Endothelial cell of umbilical vein (primary cell): ENCODE results near the gene MGST2. TPM values are rescaled to one million over a fixed set of nuclear protein-coding genes. Genes with fewer than 3 reads are reported as not detected.

Experiments used
- BruUV-seq: library from RNA; stranded (reverse); fragments of 400-500 nt; replicated peaks from 2 replicates; lab custom pipeline; 2021; lab: Mats Ljungman, UMichigan
- CTCF ChIA-PET: fragments of 300-600, 350-600 bp; sonication (Branson Sonifier 250); formaldehyde crosslinking; loops from one replicate; lab custom pipeline; 2021; ENCODE audit warnings: antibody characterized with exemption, inconsistent platforms; lab: Charles Lee
- POLR2A ChIA-PET: fragments of 300-600, 350-600 bp; sonication (Branson Sonifier 250); formaldehyde crosslinking; loops from one replicate; lab custom pipeline; 2021; ENCODE audit warnings: antibody characterized with exemption, inconsistent platforms; lab: Charles Lee
- DNase-seq: peaks from one replicate; pipeline ENCODE4 v3.0.0-alpha.2; 2011; ENCODE audit warnings: low read depth, low spot score
- FAIRE-seq: peaks from 2 replicates; lab custom pipeline; 2011; peaks lifted over from hg19 to GRCh38; lab: Jason Lieb, UNC
- H2AFZ ChIP-seq: 2 replicates; pipeline ENCODE4 v1.6.0; 2012; ENCODE audit warnings: low read depth, low read length, control low read depth, inconsistent platforms
- H3K27ac ChIP-seq: 2 replicates; pipeline ENCODE4 v1.5.1; 2011; ENCODE audit warnings: low read depth, mild to moderate bottlenecking, control low read depth, low read length, moderate library complexity; ENCODE audit not compliant: insufficient read depth
- H3K27me3 ChIP-seq, 2 experiments: 2 replicates each; pipeline versions ENCODE4 v1.6.0 to v1.6.1; 2011; ENCODE audit warnings: low read length in 2 of 2, mixed read lengths in 1 of 2; ENCODE audit not compliant: control insufficient read depth in 2 of 2, insufficient read depth in 2 of 2
- H3K36me3 ChIP-seq, 2 experiments: 2 replicates in 1 of 2; 3 replicates in 1 of 2; pipeline ENCODE4 v1.5.1; 2011; ENCODE audit warnings: low read length in 2 of 2, mild to moderate bottlenecking in 1 of 2, moderate library complexity in 1 of 2; ENCODE audit not compliant: control insufficient read depth in 2 of 2, insufficient read depth in 2 of 2; ENCODE audit errors: extremely low read depth in 1 of 2
- H3K4me1 ChIP-seq: 3 replicates; pipeline ENCODE4 v1.5.1; 2011; ENCODE audit warnings: mild to moderate bottlenecking, low read length; ENCODE audit not compliant: control insufficient read depth, insufficient read depth; ENCODE audit errors: extremely low read depth
- H3K4me2 ChIP-seq: 2 replicates; pipeline ENCODE4 v1.6.1; 2011; ENCODE audit warnings: low read length, control low read depth, mixed read lengths; ENCODE audit not compliant: insufficient read depth
- H3K4me3 ChIP-seq, 3 experiments: fragments of 200-600 bp in 1 of 3; sonication (generic), shearing (Covaris generic) in 1 of 3; replicated peaks in 1 of 3; 2 replicates each; pipeline ENCODE4 v1.5.1; 2011 to 2016; ENCODE audit warnings: control low read depth in 3 of 3, low read length in 3 of 3, mild to moderate bottlenecking in 2 of 3, inconsistent platforms in 1 of 3, low read depth in 1 of 3, moderate library complexity in 1 of 3; ENCODE audit not compliant: insufficient read depth in 1 of 3
- H3K79me2 ChIP-seq: 2 replicates; pipeline ENCODE4 v1.6.0; 2012; ENCODE audit warnings: low read length, inconsistent platforms; ENCODE audit not compliant: control insufficient read depth, insufficient read depth
- H3K9ac ChIP-seq: replicated peaks from 2 replicates; pipeline ENCODE3; 2011; ENCODE audit warnings: low read length, control low read depth; ENCODE audit not compliant: insufficient read depth; ENCODE audit errors: extremely low read depth
- H3K9me1 ChIP-seq: replicated peaks from 3 replicates; pipeline ENCODE4 v1.6.0; 2011; ENCODE audit warnings: mild to moderate bottlenecking, low read length; ENCODE audit not compliant: control insufficient read depth, insufficient read depth; ENCODE audit errors: extremely low read depth
- H3K9me3 ChIP-seq: replicated peaks from 2 replicates; pipeline ENCODE4 v1.5.1; 2012; ENCODE audit warnings: low read length, inconsistent platforms; ENCODE audit not compliant: control insufficient read depth, insufficient read depth
- H4K20me1 ChIP-seq: replicated peaks from 2 replicates; pipeline ENCODE3; 2011; ENCODE audit warnings: mild to moderate bottlenecking, low read length; ENCODE audit not compliant: control insufficient read depth, insufficient read depth; ENCODE audit errors: extremely low read depth
- CTCF ChIP-seq, 2 donors: IDR thresholded peaks; 1 replicate in 1 of 2; 2 replicates in 1 of 2; pipeline ENCODE4 v1.5.1; 2011; ENCODE audit warnings: low read length in 2 of 2, mild to moderate bottlenecking in 2 of 2, moderate library complexity in 2 of 2, control low read depth in 1 of 2, inconsistent platforms in 1 of 2, low read depth in 1 of 2; ENCODE audit not compliant: insufficient read depth in 1 of 2; ENCODE audit errors: extremely low read depth in 1 of 2
- EZH2 ChIP-seq: IDR thresholded peaks from 2 replicates; pipeline ENCODE4 v1.6.1; 2012; ENCODE audit warnings: borderline replicate concordance, low read depth, mild to moderate bottlenecking, moderate library complexity, low read length, inconsistent platforms; ENCODE audit not compliant: severe bottlenecking
- FOS ChIP-seq: IDR thresholded peaks from 2 replicates; pipeline ENCODE4 v1.6.1; 2011; ENCODE audit warnings: mild to moderate bottlenecking, low read length, moderate library complexity, borderline replicate concordance; ENCODE audit not compliant: insufficient read depth
- GATA2 ChIP-seq: IDR thresholded peaks from 2 replicates; pipeline ENCODE4 v1.7.0; 2011; ENCODE audit warnings: low read depth, mild to moderate bottlenecking, moderate library complexity, mixed read lengths, low read length; ENCODE audit not compliant: insufficient read length, insufficient read depth
- JUN ChIP-seq: IDR thresholded peaks from 2 replicates; pipeline ENCODE4 v1.6.1; 2011; ENCODE audit warnings: borderline replicate concordance, low read depth; ENCODE audit not compliant: insufficient read length, insufficient read depth
- MAX ChIP-seq: IDR thresholded peaks from 2 replicates; pipeline ENCODE4 v1.6.1; 2011; ENCODE audit not compliant: insufficient read depth, insufficient read length
- MYC ChIP-seq: IDR thresholded peaks from one replicate; pipeline ENCODE4 v1.6.1; 2011; ENCODE audit warnings: mild to moderate bottlenecking, low read depth, low read length
- POLR2AphosphoS5 ChIP-seq: IDR thresholded peaks from 2 replicates; pipeline ENCODE4 v1.6.1; 2012; ENCODE audit warnings: low read depth, mild to moderate bottlenecking, control low read depth, low read length, moderate library complexity; ENCODE audit not compliant: insufficient read depth
- dilution Hi-C: fragments of 300-500 bp; cut with MboI; formaldehyde crosslinking; loops from one replicate; pipeline ENCODE4 v1.15.0; 2019; ENCODE audit warnings: low sequenced_read_pairs; ENCODE audit not compliant: extremely low pct_ligation_motif_present
- intact Hi-C: fragments of 100-400 bp; cut with micrococcal nuclease; formaldehyde crosslinking; loops from one replicate; pipeline ENCODE4 v1.10.0; 2022
- polyA plus RNA-seq, 4 experiments: library from polyadenylated mRNA; depleted of rRNA in 3 of 4; stranded (reverse) in 3 of 4; unstranded in 1 of 4; fragments of >200 nt; gene quantifications; 2 replicates each; pipeline versions ENCODE4 v1.2.1 to v1.2.3, GENCODE V29; 2011 to 2012; ENCODE audit warnings: missing spikeins in 1 of 4
- total RNA-seq: library from RNA; stranded (reverse); gene quantifications from 2 replicates; pipeline ENCODE4 v1.2.3, GENCODE V29; 2021

The MGST2 gene
- total and polyA plus RNA-seq, 2 donors (not counting 3 experiments of a cell fraction or from before 2014, with no cell fraction given), result 64.3 to 78.9 TPM

GRCh38 chr4:139732991-139733570, 67.5 kb downstream of the MGST2 start:
- dilution Hi-C loops, result no loop called here
- no TSS peak for BruUV-seq

DNA sequence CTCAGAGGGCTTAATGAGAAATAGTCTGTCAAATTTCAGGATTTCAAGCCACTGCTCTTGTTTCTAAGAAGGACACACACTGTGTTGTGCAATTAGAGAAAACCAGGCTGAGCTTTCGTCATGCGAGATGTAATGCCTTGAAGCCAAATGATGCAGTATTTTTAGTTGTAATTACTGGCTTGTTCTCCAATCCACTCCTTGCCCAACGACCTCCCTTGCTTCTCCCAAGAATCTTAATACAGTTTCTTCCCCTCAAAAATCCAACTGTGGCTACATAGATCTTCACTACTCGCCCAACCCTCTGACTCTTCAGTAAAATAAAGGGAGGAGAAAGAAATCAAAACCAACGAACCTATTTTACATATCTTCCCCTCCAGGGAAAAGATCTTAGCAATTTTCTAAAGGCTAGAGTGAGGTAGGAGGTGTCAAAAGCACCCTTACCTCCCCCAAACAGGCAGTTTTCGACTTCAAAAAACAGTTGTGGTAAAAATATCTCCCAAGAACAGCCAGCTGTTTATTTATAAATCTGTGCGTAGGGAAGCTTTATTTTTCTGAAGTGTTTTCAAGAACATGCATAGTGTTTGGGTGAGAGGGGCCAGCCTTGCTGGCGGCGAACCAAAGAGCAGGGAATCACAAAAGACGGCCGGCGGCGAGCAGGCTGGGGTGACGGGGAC, 68.7 kb downstream of the MGST2 start:
- intact Hi-C loops, result loop anchor here (1.0 to 10.0 kb wide), 4 partner anchors 82 to 880 kb away; no protein-coding TSS in a partner anchor

More at GRCh38 chr4:139732991-139733570, 67.5 kb downstream of the MGST2 start:
- Histone ChIP-seq H3K27me3 (no peaks in the 10 kb centered on the region), H3K9ac (no peak overlapping the region), H4K20me1 (no peaks in the 10 kb centered on the region), H3K27ac (no peak overlapping the region), H3K4me2 (no peak overlapping the region), H3K4me1 (peaks cover 16% of the 10 kb centered on the region), H3K4me3 (no peak overlapping the region), H3K79me2 (no peaks in the 10 kb centered on the region), H3K36me3 (peaks cover 0 to under 1% of the 10 kb centered on the region in 2 experiments), H3K9me3 (no peaks in the 10 kb centered on the region), H3K9me1 (no peaks in the 10 kb centered on the region), H2AFZ (no peak overlapping the region)
- intact Hi-C loops, result loop anchor here (10.0 kb wide), 1 partner anchor 882 kb away; no protein-coding TSS in a partner anchor
- ChIA-PET POLR2A (no interaction called here), CTCF (interaction anchor here (1.0 to 3.4 kb wide), 10 partner anchors 76 to 627 kb away, joined by 3 to 46 read pairs (median 4); partner anchors contain the start of gene MAML3)
- DNase-seq (no peak), FAIRE-seq (no peak)
- TF ChIP-seq MYC, result no peak
- no peak for TF ChIP-seq FOS
- TF ChIP-seq MAX, result no peak
- TF ChIP-seq POLR2AphosphoS5, result no peak
- TF ChIP-seq EZH2, result no peak
- no peak for TF ChIP-seq JUN

More for the DNA sequence above, 68.7 kb downstream of the MGST2 start:
- H3K9me3 ChIP-seq, result no peaks in the 10 kb centered on the region
- no peak for TF ChIP-seq GATA2
- no peak for TF ChIP-seq CTCF (IDR thresholded peaks at IDR 0.05; ENCODE audit: extremely low read depth in 1 of 2, insufficient read depth in 1 of 2, low read depth in 1 of 2, low read length in 2 of 2)
- no peak for TF ChIP-seq MAX
- no peak for TF ChIP-seq POLR2AphosphoS5
- TF ChIP-seq FOS, result no peak
- H3K4me1 ChIP-seq, result peaks cover 16% of the 10 kb centered on the region
- H3K4me2 ChIP-seq, result peak overlapping the region; percentile 40
- ChIA-PET CTCF (interaction anchor here (0.6 to 3.5 kb wide), 46 partner anchors 10 to 875 kb away, joined by 3 to 46 read pairs (median 4); partner anchors contain the start of gene MAML3), POLR2A (no interaction called here)
- H3K9ac ChIP-seq, result peak overlapping the region; percentile 61
- no peaks in the 10 kb centered on the region for H4K20me1 ChIP-seq
- dilution Hi-C loops, result no loop called here
- H3K27me3 ChIP-seq, result no peaks in the 10 kb centered on the region
- no peaks in the 10 kb centered on the region for H3K36me3 ChIP-seq
- H3K4me3 ChIP-seq, result peak overlapping the region in 2 of 3 experiments; percentile 18 to 34
- H3K9me1 ChIP-seq, result no peaks in the 10 kb centered on the region
- H3K79me2 ChIP-seq, result no peaks in the 10 kb centered on the region
- no TSS peak for BruUV-seq
- H3K27ac ChIP-seq, result peak overlapping the region; percentile 14
- FAIRE-seq, result no peak
- DNase-seq, result no peak
- H2AFZ ChIP-seq, result no peak overlapping the region
